ENCODE results near the gene CDK13.

CDK13 gene

DNA sequence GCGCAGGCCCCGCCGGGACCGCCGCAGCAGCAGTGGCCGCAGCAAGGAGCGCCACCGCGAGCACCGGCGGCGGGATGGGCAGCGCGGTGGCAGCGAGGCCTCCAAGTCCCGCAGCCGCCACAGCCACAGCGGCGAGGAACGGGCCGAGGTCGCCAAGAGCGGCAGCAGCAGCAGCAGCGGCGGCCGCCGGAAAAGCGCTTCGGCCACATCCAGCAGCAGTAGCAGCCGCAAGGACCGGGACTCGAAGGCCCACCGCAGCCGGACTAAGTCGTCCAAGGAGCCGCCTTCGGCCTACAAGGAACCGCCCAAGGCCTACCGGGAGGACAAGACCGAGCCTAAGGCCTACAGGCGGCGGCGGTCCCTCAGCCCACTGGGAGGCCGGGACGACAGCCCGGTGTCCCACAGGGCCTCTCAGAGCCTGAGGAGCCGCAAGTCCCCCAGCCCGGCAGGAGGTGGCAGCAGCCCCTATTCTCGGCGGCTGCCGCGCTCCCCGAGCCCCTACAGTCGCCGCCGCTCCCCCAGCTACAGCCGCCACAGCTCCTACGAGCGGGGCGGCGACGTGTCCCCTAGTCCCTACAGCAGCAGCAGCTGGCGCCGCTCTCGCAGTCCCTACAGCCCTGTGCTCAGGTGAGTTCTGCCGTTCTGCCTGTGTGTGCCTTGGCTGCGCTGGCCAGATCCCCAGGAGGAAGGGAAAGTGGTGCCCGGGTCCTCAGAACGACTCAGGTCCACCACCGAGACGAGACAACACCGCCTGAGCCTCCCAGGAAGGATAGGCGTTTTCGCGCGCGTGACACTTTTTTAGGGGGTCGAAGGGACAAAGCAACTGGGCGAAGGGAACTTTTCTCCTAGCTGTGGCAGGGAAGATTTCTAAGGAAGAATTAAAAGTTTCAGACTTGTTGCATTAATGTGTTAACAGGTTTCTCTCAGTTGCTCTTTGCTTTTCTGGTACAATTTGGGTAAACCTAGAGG is 1.5 kb downstream of the CDK13 start:
- TF ChIP-seq, protein P1, sequence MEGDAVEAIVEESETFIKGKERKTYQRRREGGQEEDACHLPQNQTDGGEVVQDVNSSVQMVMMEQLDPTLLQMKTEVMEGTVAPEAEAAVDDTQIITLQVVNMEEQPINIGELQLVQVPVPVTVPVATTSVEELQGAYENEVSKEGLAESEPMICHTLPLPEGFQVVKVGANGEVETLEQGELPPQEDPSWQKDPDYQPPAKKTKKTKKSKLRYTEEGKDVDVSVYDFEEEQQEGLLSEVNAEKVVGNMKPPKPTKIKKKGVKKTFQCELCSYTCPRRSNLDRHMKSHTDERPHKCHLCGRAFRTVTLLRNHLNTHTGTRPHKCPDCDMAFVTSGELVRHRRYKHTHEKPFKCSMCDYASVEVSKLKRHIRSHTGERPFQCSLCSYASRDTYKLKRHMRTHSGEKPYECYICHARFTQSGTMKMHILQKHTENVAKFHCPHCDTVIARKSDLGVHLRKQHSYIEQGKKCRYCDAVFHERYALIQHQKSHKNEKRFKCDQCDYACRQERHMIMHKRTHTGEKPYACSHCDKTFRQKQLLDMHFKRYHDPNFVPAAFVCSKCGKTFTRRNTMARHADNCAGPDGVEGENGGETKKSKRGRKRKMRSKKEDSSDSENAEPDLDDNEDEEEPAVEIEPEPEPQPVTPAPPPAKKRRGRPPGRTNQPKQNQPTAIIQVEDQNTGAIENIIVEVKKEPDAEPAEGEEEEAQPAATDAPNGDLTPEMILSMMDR (IDR thresholded peaks at IDR 0.05) = peak; percentile 48

DNA sequence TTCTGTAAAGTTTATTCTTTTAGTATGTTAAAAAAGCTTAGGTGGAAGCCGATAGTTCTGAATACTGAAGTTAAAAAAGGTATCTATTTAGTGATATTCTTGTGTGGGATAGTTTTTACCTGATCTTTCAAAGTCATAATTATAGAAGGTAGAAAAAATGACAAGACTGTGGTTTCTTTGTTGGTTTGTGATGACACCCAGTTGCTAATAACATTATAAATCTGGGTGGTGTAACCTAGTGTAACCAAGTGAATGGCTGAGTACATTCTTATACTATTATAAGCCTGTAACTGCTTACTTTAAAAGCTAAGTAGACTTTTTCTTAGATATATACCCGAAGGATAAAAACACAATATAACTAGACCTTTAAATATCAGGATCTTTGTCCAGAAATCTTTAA is 2.3 kb downstream of the CDK13 start:
- TF ChIP-seq, protein P1 (IDR thresholded peaks at IDR 0.05) = no peak

DNA sequence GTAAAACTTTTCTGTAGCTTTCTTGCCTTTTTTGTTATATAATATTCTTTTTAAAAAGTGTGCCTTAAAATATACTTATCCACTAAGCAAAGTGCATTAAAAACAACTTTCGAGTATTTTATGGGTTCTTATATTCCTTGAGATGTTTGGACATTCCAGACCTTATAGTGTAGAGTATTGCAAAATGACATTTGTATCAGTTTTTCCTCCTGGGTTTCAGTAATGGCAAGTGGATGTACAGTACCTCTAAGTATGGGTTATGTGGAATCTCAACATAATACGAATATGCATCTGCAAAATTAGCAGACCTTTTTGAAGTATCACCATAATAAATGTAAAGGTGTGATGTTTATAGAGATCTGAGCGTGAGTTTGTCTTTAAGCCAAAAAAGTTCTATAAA is 2.7 kb downstream of the CDK13 start:
- TF ChIP-seq, protein P1 (IDR thresholded peaks at IDR 0.05) = no peak

DNA sequence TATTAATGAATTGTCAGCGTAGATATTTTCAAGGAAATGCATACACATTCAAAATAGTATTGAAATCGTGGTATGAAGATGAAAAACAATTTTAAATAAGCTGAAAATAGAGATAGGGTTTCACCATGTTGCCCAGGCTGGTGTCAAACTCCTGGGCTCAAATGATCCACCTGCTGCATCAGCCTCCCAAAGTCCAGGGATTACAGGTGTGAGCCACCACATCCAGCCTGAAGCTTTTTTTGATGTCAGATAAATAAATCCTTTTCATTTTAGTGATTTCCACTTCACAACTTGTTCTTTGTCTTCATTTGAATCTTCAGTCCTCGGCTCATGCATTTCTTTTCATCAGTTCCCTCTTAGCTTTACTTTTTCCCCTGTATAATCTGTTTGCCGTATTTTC is 4.6 kb downstream of the CDK13 start:
- TF ChIP-seq, protein P1 (IDR thresholded peaks at IDR 0.05) = no peak

DNA sequence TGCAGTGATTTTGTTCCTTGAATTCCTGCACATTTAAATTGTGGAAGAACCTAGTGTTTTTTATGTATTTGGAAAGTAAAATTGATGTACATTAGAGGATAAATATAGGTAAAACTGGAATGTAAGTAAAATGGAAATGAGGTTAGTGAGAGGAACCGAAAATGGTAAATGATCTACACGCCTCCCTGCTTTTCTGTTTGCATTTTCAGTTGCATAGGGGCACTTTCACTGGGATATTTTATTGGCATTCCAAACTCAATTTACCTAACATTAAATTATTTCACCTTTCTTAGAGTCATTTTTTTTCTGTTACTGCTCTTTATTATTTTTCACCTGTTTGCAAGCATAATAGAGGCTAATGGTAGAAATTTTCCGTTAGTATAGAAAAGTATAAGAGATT is 8.0 kb downstream of the CDK13 start:
- TF ChIP-seq, protein P1 (IDR thresholded peaks at IDR 0.05) = no peak

DNA sequence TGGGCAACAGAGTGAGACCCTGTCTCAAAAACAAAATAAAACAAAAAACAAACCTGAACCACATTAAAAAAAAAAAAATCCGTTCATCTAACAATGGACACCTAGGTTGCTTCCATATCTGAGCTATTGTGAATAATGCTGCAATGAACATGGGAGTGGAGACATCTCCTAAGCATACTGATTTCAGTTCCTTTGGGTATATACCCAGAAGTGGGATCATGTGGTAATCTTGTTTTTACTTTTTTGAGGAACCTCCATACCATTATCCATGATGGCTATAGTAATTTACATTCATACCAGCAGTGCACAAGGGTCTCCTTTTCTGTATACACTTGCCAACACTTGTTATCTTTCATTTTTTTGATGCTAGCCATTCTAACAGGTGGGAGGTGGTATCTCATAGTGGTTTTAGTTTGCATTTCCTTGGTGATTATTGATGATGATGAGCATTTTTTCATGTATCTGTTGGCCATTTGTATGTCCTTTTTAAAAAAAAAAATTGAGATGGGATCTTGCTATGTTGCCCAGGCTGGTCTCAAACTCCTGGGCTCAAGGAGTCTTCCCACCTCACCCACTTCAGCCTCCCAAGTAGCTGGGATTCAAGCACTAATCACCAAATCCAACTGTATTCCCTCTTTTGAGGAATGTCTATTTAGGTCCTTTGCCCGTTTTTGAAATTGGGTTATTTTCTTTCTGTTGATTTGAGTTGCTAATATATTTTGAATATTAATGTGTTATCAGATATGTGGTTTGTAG is 17.5 kb downstream of the CDK13 start:
- TF ChIP-seq, protein P1 (IDR thresholded peaks at IDR 0.05) = no peak

DNA sequence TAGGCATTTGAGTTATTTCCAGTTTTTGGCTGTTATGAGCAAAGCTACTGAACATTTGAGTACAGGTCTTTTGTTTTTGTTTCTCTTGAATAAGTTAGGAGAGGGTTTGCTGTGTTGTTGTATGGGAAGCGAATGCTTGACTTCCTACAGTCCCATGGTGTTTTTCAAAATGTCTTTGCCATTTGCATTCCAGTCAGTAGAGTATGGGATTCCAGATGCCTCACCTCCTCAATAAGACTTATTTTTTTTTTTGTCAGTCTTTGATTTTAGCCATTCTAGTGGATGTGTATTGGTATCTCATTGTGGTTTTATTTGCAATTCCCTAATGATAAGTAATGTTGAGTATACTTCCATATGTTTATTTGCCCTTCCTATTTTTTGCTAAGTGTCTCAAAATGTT is 19.4 kb downstream of the CDK13 start:
- TF ChIP-seq, protein P1 (IDR thresholded peaks at IDR 0.05) = no peak
